SK-N-SH (cell line): Measurements from ENCODE around the gene MAMSTR.

Source experiments
- CTCF ChIP-seq: fragments of 200-600 bp; sonication (generic); IDR thresholded peaks from 2 replicates; pipeline ENCODE4 v1.6.1; 2017; ENCODE audit warnings: antibody characterized with exemption, mild to moderate bottlenecking, moderate library complexity
- FOXM1 ChIP-seq: IDR thresholded peaks from 2 replicates; pipeline ENCODE4 v1.4.0; 2012; ENCODE audit warnings: low read depth, mild to moderate bottlenecking
- JUND ChIP-seq: IDR thresholded peaks from 2 replicates; pipeline ENCODE4 v1.4.0; 2012
- MEF2A ChIP-seq: IDR thresholded peaks from 2 replicates; pipeline ENCODE4 v1.4.0; 2012; ENCODE audit warnings: low read depth, borderline replicate concordance
- NRF1 ChIP-seq: IDR thresholded peaks from 2 replicates; pipeline ENCODE4 v1.6.1; 2012; ENCODE audit warnings: low read depth, mild to moderate bottlenecking, low read length
- POLR2AphosphoS5 ChIP-seq: IDR thresholded peaks from 2 replicates; pipeline ENCODE4 v1.6.1; 2012; ENCODE audit warnings: low read depth, low read length
- RAD21 ChIP-seq: IDR thresholded peaks from 2 replicates; pipeline ENCODE4 v1.6.1; 2012; ENCODE audit warnings: mild to moderate bottlenecking, low read length
- REST ChIP-seq: IDR thresholded peaks from 2 replicates; pipeline ENCODE4 v1.6.1; 2012; ENCODE audit warnings: mild to moderate bottlenecking, low read depth, low read length, moderate library complexity
- USF2 ChIP-seq: fragments of 150-350 bp; IDR thresholded peaks from 2 replicates; pipeline ENCODE4 v1.6.1; 2017; ENCODE audit warnings: antibody characterized with exemption, low read length, low read depth, borderline replicate concordance

- TF ChIP-seq CTCF (no peak), MEF2A (no peak), REST (no peak), FOXM1 (no peak), RAD21 (no peak), USF2 (no peak), JUND (no peak), NRF1 (no peak), POLR2AphosphoS5 (no peak)
These were observed 55.0 kb downstream of the MAMSTR start for GRCh38 chr19:48664476-48664875.
